HG02970 (cell line): ENCODE results near the gene EXOC3L2.

Source experiments
- ATAC-seq: cut with Tn5 transposase; IDR thresholded peaks from one replicate; pipeline ENCODE4 v1.9.1; 2021; ENCODE audit warnings: mild to moderate bottlenecking, moderate library complexity, moderate number of reproducible peaks; ENCODE audit not compliant: unreplicated experiment, low FRiP score

The EXOC3L2 gene

DNA sequence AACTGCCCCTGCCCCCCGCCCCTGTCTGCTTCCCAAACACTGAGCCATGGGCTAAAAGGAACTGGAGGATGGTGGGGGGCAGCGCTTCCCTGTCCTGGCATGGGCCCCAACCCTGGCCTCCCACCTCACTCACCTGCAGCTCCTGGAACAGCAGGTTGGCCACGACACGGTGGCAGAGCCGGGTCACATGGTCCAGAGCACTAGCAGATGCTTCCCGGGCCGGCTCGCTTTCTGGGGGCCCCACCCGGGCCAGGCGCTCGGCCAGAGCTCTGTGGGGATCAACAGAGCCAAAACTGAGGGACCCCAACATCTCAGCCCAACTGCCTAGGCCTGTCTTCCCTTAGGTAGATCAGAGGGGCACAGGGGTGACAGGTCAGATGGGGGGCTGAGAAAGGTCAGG lies 20.6 kb downstream of the EXOC3L2 start:
- ATAC-seq: no peak

DNA sequence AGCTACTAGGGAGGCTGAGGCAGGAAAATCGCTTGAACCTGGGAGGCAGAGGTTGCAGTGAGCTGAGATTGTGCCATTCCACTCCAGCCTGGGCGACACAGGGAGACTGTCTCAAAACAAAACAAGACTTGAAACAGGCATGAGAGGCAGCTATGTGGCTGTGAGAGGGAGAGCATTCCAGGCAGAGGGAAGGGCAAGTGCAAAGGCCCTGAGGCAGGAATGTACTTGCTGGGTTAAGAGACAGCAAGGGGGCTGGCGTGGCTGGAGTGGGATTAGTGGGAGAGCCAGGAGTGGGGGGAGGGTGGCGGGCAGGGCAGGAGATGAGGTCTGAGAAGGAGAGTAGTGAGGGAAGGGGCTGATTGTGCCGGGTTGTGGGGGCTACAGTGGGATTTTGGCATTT lies 21.3 kb downstream of the EXOC3L2 start:
- ATAC-seq: no peak

DNA sequence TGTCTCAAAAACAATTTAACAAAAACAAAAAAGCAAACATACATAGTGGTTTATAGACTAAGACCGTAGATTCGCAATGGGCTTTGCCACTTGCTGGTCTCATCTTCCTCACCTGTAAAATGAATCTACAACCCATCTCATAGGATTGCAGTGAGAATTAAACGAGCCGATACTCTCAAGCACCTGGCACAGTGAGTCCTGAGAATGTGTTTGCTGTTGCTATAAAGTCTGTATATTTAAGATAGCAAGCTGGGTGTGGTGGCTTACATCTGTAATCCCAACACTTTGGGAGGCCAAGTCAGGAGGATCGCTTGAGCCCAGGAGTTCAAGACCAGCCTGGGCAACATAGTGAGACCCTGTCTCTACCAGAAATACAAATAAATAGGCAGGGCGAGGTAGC lies 22.5 kb downstream of the EXOC3L2 start:
- ATAC-seq: no peak

DNA sequence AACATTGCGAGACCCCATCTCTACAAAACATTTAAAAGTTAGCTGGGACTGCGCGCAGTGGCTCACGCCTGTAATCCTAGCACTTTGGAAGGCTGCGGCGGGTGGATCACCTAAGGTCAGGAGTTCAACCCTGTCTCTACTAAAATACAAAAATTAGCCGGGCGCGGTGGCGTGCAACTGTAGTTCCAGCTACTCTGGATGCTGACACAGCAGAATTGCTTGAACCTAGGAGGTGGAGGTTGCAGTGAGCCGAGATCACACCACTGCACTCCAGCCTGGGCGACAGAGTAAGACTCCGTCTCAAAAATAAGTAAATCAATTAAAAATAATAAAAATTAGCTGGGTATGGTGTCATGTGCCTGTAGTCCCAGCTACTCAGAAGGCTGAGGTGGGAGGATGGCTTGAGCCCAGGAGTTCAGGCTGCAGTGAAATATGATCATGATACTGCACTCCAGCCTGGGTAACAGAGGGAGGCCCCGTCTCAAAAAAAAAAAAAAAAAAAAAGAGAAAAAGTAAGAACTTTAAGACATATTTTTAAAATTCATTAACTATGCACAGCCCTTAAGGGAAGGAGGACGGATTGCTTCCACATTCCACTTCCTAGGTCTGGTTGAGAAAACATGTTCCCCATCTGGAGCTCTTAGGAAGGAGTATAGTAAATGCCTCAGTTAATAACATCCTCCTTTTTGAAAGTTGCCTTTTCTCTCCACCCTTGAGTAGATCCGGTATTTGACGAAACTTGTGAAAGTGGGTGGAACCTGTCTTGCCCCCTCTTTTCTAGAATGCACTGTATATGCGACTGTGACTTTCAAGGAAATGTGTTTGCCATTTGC lies 26.1 kb downstream of the EXOC3L2 start:
- no peak for ATAC-seq

DNA sequence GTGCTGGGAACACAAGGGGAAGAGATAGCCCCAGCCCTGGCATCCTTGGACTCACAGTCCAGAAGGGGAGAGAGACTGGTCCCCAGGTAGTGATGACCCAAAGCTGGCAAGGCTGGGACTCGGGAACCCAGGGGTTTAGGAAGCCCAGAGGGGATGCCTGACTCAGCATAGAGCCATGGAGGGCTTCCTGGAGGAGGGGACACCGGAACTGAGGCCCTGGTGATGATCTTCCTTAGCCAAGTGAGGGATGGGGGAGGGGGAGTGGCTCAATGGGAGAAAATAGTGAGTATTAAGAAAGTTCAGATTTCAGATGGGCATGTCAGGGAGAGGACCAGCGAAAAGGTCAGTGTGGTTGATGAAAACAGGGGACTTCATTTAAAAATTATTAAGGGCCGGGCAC lies 26.8 kb downstream of the EXOC3L2 start:
- no peak for ATAC-seq

DNA sequence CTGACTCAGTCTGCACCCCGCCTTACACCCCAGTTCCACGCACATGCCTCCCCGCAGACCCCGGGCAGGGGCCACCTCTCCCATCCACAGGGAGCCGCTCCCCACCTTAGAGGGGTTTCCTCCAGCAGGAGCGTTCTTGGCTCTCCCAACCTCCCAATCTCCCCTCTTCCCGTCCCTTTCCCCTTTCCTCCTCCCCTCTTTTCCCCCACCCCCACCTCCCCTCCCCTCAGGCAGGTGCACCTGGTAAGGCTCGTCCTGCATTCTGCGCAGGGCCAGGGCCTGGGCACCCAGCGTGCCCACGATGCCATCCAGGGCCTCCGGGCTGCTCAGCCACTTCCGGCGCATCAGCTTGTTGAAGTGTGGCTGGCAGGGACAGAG lies 27.3 kb downstream of the EXOC3L2 start:
- no peak for ATAC-seq

DNA sequence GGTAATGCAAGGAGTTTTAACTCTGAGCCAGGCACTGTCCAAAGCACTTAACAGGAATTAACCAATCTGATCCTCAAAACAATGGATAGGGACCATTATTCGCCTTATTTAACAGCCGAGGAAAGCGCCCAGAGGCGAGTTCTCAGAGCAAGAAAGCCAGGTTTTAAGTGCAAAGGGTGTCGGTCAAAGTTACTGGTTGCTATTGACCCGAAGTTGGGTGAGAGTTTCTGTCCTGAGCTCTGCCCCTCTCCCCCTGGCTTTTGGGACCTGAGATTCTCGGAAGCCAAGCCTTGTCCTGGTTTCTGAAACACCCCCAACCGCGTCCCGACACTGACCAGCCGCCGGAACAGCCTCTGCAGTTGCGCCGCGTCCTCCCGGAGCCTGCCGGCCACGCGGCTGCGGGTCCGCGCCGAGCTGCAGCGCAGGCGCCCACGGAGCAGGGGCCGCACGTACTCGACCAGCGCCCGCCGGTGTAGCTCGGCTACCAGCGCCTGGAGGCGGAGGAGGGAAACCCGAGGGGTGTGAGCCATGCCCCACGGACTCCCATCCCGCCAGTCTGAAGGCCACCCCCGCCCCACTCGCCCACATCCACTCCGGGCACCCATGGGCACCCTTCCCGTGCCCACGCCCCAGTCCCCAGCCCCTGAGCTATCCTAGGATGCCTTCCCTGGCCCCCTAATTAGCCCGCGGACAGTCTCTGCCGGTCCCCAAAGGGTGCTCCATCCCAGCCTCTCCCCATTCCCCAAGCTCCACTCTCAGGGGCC lies 27.8 kb downstream of the EXOC3L2 start:
- ATAC-seq: no peak

DNA sequence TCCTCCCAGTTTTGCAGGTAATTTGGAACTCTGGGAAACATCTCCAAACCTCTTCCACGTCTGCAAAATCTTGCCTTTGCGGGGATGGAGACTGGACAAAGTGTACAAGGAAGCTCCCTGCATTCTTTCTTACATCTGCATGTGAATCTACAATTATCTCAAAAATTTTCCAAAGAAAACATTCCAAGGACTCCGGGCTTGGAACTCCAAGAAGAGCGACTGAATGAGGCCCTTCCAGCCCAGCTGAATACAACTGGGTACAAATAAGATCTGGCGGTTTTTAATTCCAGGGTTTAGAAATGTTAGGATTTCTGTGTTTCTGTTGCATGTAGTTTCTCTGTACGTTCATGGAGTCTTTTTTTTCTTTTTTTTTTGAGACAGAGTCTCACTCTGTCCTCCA lies 28.5 kb downstream of the EXOC3L2 start:
- no peak for ATAC-seq

DNA sequence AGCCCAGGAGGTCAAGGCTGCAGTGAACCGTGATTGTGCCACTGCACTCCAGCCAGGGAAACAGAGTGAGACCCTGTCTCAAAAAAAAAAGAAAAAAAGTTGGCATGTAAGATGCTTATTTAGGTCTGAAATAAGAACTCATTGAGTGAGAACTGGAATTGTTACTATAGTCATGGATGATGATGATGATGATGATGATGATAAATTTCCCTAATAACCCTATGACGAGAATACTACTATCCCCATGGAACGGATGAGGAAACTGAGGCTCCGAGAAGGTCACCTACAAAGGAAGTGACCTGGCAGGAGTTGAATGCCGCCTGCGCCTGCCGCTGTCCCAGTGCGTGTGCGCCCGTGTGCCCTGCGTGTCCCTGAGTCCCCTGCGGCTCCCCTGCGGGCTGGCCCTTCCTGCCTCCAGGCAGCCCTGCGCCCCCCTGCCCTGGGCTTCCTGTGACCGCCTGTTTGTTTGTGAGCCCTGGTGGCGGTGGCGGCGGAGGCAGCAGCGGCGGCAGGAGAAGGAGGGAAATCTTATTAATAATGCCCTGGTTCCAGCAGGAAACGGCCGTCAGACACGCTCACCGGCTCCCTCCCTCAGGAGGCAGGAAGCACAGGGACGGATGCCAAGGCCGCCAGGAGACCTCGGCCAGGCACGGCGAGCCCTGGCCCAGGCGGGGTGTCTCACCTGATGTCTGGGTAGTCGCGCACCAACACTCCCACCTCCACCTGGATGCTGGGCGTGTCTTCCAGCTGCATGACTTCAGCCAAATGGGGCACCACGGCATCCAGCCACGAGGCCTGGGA lies 29.6 kb downstream of the EXOC3L2 start:
- ATAC-seq: no peak

DNA sequence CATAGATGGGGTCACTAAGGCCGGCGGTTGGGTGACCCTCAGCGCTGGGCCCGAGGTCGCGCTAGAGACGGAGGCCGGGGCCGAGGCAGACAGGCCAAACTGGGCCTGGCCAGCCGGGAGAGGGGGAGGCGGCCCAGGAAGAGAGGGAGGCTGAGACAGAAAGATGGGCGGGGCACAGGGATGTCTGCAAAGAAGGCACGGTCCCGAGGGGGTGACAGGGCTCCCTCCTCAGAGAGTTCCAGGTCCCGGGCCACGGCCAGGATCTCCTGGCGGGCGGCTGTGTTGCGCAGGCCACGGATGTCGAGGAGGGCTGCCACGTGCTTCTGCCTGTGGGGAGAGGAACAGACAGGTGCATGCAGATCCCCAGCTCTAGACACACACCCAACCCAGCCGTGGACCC lies 32.2 kb downstream of the EXOC3L2 start:
- ATAC-seq: no peak

DNA sequence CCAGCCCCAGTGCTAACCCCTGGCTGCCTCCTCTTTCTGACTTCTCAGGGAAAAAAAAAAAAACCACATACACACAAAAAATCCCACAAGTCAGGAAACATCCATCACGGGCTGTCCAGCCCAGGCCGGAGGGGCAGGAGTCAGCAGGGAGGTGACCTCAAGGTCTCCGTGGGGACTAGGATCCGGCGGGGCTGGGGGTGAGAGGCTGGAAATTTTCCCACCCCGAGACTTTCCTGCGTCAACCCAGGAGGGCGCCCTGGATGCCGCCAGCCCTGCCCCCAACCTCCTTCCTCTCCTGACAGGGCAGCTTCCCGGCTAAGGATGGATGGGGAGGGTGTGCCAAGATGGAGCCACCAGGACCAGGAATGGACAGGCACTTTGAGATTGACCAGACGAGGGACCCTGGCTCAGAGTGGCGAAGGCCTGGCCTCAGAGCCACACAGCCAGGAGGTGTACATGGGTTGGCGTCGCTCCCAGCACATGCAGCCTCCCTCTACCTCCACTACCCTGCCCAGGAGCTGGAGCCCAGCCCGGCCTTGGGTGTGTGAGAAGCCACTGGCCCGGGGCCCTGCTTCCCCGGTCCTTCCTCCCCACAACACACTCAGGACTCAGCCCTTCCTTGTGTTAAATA lies 33.3 kb downstream of the EXOC3L2 start:
- ATAC-seq: no peak

DNA sequence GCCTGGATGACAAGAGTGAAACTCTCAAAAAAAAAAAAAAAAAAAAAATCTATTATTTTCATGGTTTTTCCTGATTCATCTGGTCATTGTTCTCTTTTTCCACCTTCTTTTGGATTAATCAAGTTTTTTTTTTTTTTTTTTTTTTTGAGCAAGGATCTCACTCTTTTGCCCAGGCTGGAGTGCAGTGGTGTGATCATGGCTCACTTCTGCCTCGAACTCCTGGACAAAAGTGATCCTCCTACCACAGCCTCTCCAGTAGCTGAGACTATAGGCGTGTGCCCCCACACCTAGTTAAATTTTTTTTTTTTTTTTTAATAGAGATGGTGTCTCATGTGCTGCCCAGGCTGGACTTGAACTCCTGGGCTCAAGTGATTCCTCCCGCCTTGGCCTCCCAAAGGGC lies 38.9 kb downstream of the EXOC3L2 start:
- no peak for ATAC-seq

DNA sequence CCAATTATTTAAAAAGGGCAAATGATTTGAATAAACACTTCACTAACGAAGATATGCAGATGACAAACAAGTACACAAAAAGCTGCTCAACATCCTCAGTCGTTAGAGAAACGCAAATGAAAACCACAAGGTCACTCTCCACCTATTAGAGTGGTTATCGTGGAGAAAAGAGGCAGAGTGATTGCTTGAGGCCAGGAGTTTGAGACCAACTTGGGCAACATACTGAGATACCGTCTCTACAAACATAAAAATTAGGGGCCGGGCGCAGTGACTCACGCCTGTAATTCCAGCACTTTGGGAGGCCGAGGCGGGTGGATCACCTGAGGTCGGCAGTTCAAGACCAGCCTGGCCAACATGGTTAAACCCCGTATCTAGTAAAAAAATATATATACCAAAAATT lies 39.4 kb downstream of the EXOC3L2 start:
- no peak for ATAC-seq

DNA sequence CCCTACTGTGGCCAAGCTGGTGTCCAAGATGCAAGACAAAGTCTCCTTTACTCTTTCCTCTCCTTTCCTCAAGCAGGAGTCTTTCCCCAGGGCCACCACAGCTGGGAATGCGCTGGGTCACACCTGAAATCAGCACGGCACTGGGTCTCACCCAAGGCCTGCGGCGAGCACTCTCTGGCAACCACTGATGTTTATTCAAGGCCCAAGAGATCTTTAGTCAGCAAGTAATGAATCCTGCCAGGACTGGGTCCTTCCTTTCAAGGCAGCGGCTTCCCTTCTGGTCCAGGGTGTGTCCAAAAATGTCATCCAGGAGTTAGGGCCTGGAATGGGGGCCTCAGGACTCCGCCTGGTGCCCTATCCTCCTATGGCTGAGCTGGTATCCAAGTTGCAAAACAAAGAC lies 42.6 kb downstream of the EXOC3L2 start:
- no peak for ATAC-seq

DNA sequence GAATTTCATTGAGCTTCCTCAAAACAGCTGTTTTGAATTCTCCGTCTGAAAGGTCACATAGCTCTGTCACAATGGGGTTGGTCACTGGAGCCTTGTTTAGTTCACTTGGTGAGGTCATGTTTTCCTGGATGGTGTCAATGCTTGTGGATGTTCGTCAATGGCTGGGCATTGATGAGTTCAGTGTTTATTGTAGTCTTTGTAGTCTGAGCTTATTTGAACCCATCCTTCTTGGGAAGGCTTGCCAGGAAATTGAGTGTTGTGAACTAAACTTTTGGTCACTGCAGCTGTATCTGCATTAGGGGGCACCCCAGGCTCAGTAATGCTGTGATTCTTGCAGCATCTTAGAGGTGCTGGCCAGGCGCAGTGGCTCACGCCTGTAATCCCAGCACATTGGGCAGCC lies 44.6 kb downstream of the EXOC3L2 start:
- ATAC-seq: no peak

DNA sequence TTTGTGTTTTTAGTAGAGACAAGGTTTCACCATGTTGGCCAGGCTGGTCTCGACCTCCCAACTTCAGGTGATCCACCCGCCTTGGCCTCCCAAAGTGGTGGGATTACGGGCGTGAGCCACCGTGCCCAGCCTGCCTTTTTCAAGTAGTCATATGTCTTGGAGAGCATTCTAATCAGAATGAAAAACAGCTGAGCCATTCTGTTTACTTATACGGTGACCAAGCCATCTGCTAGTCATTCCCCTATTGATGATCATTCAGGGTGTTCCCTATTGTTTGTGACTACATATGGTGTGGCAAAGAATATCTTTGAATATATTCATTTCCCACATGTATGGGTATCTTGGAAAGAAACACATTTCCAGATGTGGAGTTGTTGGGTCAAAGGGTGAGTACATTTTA lies 49.4 kb downstream of the EXOC3L2 start:
- no peak for ATAC-seq

DNA sequence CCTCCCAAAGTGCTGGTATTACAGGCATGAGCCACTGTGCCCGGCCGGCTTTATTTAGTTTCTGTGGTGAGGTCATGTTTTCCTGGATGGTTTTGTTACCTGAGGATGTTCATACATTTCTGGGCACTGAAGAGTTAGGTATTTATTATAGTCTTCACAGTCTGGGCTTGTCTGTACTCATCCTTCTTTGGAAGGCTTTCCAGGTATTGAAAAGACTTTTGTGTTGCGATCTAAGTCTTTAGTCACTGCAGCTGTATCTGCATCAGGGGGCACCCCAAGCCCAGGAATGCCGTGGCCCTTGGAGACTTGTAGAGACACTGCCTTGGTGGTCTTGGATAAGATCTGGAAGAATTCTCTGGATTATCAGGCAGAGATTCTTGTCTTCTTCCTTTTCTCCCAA lies 53.8 kb downstream of the EXOC3L2 start:
- ATAC-seq: no peak

DNA sequence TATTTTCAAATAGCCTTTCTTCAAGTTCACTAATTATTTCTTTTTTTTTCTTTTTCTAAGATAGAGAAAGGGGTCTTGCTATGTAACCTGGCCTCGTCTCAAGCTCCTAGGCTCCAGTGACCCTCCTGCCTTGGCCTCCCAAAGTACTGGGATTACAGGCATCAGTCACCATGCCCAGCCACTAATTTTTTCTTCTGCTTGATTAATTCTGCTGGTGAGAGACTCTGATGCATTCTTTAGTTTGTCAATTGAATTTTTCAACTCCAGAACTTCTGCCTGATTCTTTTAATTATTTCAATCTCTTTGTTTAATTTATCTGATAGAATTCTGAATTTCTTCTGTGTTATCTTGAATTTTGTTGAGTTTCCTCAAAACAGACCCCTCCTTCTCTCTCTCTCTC lies 55.2 kb downstream of the EXOC3L2 start:
- ATAC-seq: no peak

DNA sequence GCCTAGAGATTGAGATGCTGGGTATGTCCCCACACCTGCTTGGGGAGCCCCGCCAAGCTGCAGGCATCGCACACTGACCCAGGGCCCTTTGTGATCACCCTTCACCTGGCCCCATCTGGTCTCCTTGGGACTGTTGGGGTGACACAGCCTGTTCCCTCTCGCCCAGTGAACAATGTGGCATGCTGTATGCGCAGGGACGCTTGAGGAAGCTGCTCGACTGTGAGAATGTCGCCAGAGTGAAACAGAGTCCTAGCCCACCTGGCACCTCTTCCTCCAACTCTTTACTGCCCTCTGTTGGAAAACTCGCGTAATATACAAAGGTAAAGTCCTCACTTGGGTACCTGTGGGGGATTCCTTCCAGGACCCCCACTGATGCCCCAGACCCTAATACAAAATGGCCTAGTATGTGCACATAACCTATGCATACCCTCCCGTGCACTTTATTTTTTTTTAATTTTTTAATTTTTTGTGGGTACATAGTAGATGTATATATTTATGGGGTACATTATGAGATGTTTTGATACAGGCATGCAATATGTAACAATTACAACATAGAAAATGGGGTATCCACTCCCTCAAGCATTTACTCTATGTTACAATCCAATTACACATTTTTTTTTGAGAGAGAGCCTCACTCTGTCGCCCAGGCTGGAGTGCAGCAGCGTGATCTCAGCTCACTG lies 57.6 kb downstream of the EXOC3L2 start:
- no peak for ATAC-seq
